SK-N-SH treated with all-trans-retinoic acid at 6 μM for 48 hours (cell line): ENCODE data around the gene ADIG.

Experiments
- ATAC-seq: fragments of 200-7000 bp; cut with Tn5 transposase; 3 replicates; pipeline ENCODE4 v1.9.1; 2020; ENCODE audit warnings: mild to moderate bottlenecking, moderate library complexity
- ARNTL ChIP-seq: fragments of 450-650 bp; formaldehyde crosslinking; IDR thresholded peaks from 2 replicates; pipeline ENCODE4 v1.5.0; 2020; ENCODE audit warnings: low read depth, mild to moderate bottlenecking, moderate library complexity, borderline replicate concordance
- BACH2 ChIP-seq: fragments of 250-450 bp; sonication (Bioruptor Pico); IDR thresholded peaks from 2 replicates; pipeline ENCODE4 v1.9.0; 2021; ENCODE audit warnings: mild to moderate bottlenecking, borderline replicate concordance
- CSDC2 ChIP-seq: fragments of 250-450 bp; sonication (Bioruptor Pico); IDR thresholded peaks from 2 replicates; pipeline ENCODE4 v1.5.0; 2020; ENCODE audit warnings: mild to moderate bottlenecking, moderate library complexity
- ESRRG ChIP-seq: fragments of 250-450 bp; sonication (Bioruptor Pico); IDR thresholded peaks from 2 replicates; pipeline ENCODE4 v1.6.1; 2021; ENCODE audit warnings: mild to moderate bottlenecking
- GLIS3 ChIP-seq: fragments of 250-450 bp; sonication (Bioruptor Pico); IDR thresholded peaks from 2 replicates; pipeline ENCODE4 v1.5.0; 2020; ENCODE audit warnings: mild to moderate bottlenecking, moderate library complexity
- ISL1 ChIP-seq: fragments of 250-450 bp; sonication (Bioruptor Pico); IDR thresholded peaks from 2 replicates; pipeline ENCODE4 v2.1.2; 2022; ENCODE audit warnings: mild to moderate bottlenecking, moderate library complexity
- OSR1 ChIP-seq: fragments of 250-450 bp; sonication (Bioruptor Pico); IDR thresholded peaks from 2 replicates; pipeline ENCODE4 v1.8.0; 2022; ENCODE audit warnings: moderate library complexity, mild to moderate bottlenecking, inconsistent platforms
- PPARA ChIP-seq: fragments of 250-450 bp; sonication (Bioruptor Pico); IDR thresholded peaks from 2 replicates; pipeline ENCODE4 v1.5.0; 2020; ENCODE audit warnings: mild to moderate bottlenecking, borderline replicate concordance
- SNAI2 ChIP-seq: fragments of 250-450 bp; sonication (Bioruptor Pico); IDR thresholded peaks from 2 replicates; pipeline ENCODE4 v1.5.0; 2020; ENCODE audit warnings: mild to moderate bottlenecking, moderate library complexity
- TCF4 ChIP-seq: fragments of 250-450 bp; sonication (Bioruptor Pico); IDR thresholded peaks from 2 replicates; pipeline ENCODE4 v1.8.0; 2021; ENCODE audit warnings: mild to moderate bottlenecking, moderate library complexity, borderline replicate concordance
- TSHZ2 ChIP-seq: fragments of 250-450 bp; sonication (Bioruptor Pico); IDR thresholded peaks from 2 replicates; pipeline ENCODE4 v1.5.0; 2020; ENCODE audit warnings: mild to moderate bottlenecking, moderate library complexity
- ZC3H10 ChIP-seq: fragments of 250-450 bp; sonication (Bioruptor Pico); IDR thresholded peaks from 2 replicates; pipeline ENCODE4 v1.5.1; 2021; ENCODE audit warnings: mild to moderate bottlenecking, moderate library complexity
- ZFP3 ChIP-seq: fragments of 250-450 bp; sonication (Bioruptor Pico); IDR thresholded peaks from 2 replicates; pipeline ENCODE4 v1.5.0; 2020; ENCODE audit warnings: mild to moderate bottlenecking, moderate library complexity
- ZFP30 ChIP-seq: fragments of 450-650 bp; formaldehyde crosslinking; IDR thresholded peaks from 2 replicates; pipeline ENCODE4 v1.5.0; 2022; ENCODE audit warnings: mild to moderate bottlenecking, moderate library complexity
- ZNF565 ChIP-seq: fragments of 450-650 bp; formaldehyde crosslinking; conservative IDR thresholded peaks from 2 replicates; pipeline ENCODE4 v1.5.0; 2020; ENCODE audit warnings: low read depth, mild to moderate bottlenecking, moderate library complexity
- ZNF70 ChIP-seq: fragments of 450-650 bp; formaldehyde crosslinking; IDR thresholded peaks from 2 replicates; pipeline ENCODE4 v1.5.0; 2020; ENCODE audit warnings: mild to moderate bottlenecking, moderate library complexity
- ZNF8 ChIP-seq: fragments of 450-650 bp; formaldehyde crosslinking; IDR thresholded peaks from 2 replicates; pipeline ENCODE4 v1.5.0; 2020; ENCODE audit warnings: mild to moderate bottlenecking, moderate library complexity
- TF ChIP-seq, protein P1 (sequence below): fragments of 250-450 bp; sonication (Bioruptor Pico); IDR thresholded peaks from 2 replicates; pipeline ENCODE4 v1.8.0; 2020; ENCODE audit warnings: mild to moderate bottlenecking, moderate library complexity, borderline replicate concordance
- TF ChIP-seq, protein P2 (sequence below): fragments of 250-450 bp; sonication (Bioruptor Pico); IDR thresholded peaks from 2 replicates; pipeline ENCODE4 v1.5.1; 2020; ENCODE audit warnings: low read depth, mild to moderate bottlenecking, moderate library complexity
- TF ChIP-seq, protein P3 (sequence below): fragments of 250-450 bp; sonication (Bioruptor Pico); IDR thresholded peaks from 2 replicates; pipeline ENCODE4 v1.8.0; 2021; ENCODE audit warnings: low read depth, mild to moderate bottlenecking, moderate library complexity, borderline replicate concordance

Gene ADIG

DNA sequence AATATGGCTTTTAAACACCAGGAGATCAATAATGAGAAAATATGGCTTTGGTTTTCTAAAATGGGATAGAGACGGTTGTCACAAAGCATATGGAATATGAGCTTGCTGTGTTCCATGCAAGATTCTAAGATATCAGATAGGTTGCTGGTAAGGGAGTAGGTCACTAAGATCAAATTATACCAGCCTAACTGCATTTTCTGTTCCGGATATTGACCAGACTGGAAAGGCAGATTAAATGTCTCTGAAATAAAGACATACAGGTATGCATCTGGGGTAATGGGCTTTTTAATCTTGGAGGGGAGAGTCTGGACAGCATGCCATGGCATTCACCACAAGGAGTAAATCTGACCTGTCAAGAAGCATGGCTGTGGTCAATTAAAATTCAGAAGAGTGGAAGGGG, 35.2 kb upstream of the ADIG start (continued):
- TF ChIP-seq ISL1 (CRISPR knock-in tag): no peak
- TF ChIP-seq ZFP30: no peak

DNA sequence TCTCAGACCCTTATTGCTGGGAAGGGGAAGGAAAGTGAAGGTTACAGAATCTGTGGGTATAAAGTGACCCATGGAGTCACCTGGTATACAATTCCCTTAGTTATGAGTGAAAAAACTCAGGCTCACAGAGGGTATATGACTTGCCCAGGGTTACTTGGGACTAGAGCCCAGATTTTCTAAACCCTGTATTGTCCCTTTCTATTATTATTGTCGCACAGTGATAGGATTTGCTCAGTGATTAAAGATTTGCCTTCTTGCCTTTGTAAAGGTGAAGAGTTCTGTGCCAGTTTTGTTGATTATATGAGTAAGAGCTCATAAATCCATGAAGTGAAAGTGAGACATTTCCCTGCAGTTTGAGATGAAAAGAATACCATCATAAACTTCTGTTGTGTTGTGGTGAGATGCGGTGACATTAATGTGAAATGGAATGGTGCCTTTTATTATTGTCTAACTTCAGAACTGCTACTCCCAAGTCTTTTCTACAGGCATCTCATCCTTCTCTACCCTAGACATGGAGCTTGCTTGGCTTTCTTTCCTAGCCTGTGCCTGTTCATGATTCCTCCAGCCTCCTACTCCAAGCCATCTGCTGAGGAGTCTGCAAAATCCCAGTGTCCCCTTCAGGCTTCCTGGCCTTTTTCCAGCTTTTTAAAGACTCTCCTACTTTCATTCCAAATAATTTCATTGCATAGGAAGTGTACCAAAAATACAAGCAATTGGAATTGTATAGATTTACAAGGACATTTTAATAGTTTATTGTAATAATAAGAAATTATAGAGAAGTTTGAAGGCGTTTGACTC, 33.5 kb upstream of the ADIG start:
- ATAC-seq: no peak
- TF ChIP-seq TCF4 (CRISPR knock-in tag) (no peak), OSR1 (CRISPR knock-in tag) (no peak), TSHZ2 (no peak), ZFP30 (no peak), SNAI2 (CRISPR knock-in tag) (no peak), ZNF8 (no peak), PPARA (CRISPR knock-in tag) (no peak), ISL1 (CRISPR knock-in tag) (no peak), ZNF70 (no peak), ZFP3 (CRISPR knock-in tag) (no peak), CSDC2 (CRISPR knock-in tag) (no peak), BACH2 (no peak), ARNTL (CRISPR knock-in tag) (no peak)
- TF ChIP-seq, protein P1, sequence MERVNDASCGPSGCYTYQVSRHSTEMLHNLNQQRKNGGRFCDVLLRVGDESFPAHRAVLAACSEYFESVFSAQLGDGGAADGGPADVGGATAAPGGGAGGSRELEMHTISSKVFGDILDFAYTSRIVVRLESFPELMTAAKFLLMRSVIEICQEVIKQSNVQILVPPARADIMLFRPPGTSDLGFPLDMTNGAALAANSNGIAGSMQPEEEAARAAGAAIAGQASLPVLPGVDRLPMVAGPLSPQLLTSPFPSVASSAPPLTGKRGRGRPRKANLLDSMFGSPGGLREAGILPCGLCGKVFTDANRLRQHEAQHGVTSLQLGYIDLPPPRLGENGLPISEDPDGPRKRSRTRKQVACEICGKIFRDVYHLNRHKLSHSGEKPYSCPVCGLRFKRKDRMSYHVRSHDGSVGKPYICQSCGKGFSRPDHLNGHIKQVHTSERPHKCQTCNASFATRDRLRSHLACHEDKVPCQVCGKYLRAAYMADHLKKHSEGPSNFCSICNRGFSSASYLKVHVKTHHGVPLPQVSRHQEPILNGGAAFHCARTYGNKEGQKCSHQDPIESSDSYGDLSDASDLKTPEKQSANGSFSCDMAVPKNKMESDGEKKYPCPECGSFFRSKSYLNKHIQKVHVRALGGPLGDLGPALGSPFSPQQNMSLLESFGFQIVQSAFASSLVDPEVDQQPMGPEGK (CRISPR knock-in tag): no peak
- TF ChIP-seq, protein P2, sequence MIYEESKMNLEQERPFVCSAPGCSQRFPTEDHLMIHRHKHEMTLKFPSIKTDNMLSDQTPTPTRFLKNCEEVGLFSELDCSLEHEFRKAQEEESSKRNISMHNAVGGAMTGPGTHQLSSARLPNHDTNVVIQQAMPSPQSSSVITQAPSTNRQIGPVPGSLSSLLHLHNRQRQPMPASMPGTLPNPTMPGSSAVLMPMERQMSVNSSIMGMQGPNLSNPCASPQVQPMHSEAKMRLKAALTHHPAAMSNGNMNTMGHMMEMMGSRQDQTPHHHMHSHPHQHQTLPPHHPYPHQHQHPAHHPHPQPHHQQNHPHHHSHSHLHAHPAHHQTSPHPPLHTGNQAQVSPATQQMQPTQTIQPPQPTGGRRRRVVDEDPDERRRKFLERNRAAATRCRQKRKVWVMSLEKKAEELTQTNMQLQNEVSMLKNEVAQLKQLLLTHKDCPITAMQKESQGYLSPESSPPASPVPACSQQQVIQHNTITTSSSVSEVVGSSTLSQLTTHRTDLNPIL (CRISPR knock-in tag): no peak
- TF ChIP-seq, protein P3, sequence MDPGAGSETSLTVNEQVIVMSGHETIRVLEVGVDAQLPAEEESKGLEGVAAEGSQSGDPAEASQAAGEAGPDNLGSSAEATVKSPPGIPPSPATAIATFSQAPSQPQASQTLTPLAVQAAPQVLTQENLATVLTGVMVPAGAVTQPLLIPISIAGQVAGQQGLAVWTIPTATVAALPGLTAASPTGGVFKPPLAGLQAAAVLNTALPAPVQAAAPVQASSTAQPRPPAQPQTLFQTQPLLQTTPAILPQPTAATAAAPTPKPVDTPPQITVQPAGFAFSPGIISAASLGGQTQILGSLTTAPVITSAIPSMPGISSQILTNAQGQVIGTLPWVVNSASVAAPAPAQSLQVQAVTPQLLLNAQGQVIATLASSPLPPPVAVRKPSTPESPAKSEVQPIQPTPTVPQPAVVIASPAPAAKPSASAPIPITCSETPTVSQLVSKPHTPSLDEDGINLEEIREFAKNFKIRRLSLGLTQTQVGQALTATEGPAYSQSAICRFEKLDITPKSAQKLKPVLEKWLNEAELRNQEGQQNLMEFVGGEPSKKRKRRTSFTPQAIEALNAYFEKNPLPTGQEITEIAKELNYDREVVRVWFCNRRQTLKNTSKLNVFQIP (CRISPR knock-in tag): no peak

- ATAC-seq: no peak
- TF ChIP-seq TSHZ2 (no peak), PPARA (CRISPR knock-in tag) (no peak), ZNF565 (CRISPR knock-in tag) (no peak), ZNF8 (no peak), CSDC2 (CRISPR knock-in tag) (no peak), ZC3H10 (CRISPR knock-in tag) (no peak), TCF4 (CRISPR knock-in tag) (no peak), GLIS3 (no peak), ESRRG (CRISPR knock-in tag) (no peak)
- TF ChIP-seq, protein P2 (CRISPR knock-in tag): no peak
- TF ChIP-seq, protein P3 (CRISPR knock-in tag): no peak
- TF ChIP-seq, protein P1 (CRISPR knock-in tag): no peak
Measured at GRCh38 chr20:38548356-38549083, 32.5 kb upstream of the ADIG start.
